H9 (cell line): ENCODE results near the gene ABCG1. TPM values are rescaled to one million over a fixed set of nuclear protein-coding genes. Genes with fewer than 3 reads are reported as not detected.

Experiments used
- DNase-seq: peaks from one replicate; pipeline ENCODE4 v3.0.0-alpha.2; 2017
- H2AFZ ChIP-seq: one replicate; pipeline ENCODE4 v1.6.1; 2013; ENCODE audit warnings: mild to moderate bottlenecking, low read length, control low read depth, moderate library complexity
- H2AK5ac ChIP-seq: 2 replicates; pipeline ENCODE4 v1.6.1; 2013; ENCODE audit warnings: low read length, control low read depth, mixed read lengths; ENCODE audit not compliant: insufficient read length
- H2BK120ac ChIP-seq: one replicate; pipeline ENCODE4 v1.6.1; 2013; ENCODE audit warnings: low read depth, mild to moderate bottlenecking, low read length, control low read depth, inconsistent platforms; ENCODE audit not compliant: poor library complexity, severe bottlenecking
- H2BK12ac ChIP-seq: 2 replicates; pipeline ENCODE4 v1.6.1; 2013; ENCODE audit warnings: low read length, control low read depth, mixed read lengths, low read depth; ENCODE audit not compliant: insufficient read length
- H2BK15ac ChIP-seq: 2 replicates; pipeline ENCODE4 v1.6.1; 2013; ENCODE audit warnings: low read depth, low read length, control low read depth
- H2BK20ac ChIP-seq: one replicate; pipeline ENCODE4 v1.6.1; 2013; ENCODE audit warnings: low read depth, mild to moderate bottlenecking, low read length, control low read depth, inconsistent platforms; ENCODE audit not compliant: poor library complexity, severe bottlenecking
- H2BK5ac ChIP-seq: 2 replicates; pipeline ENCODE4 v1.6.1; 2013; ENCODE audit warnings: low read length, control low read depth, mixed read lengths; ENCODE audit not compliant: insufficient read length
- H3K14ac ChIP-seq: 2 replicates; pipeline ENCODE4 v1.6.1; 2013; ENCODE audit warnings: low read length, control low read depth; ENCODE audit not compliant: insufficient read depth
- H3K18ac ChIP-seq: 2 replicates; pipeline ENCODE4 v1.6.1; 2013; ENCODE audit warnings: low read depth, mild to moderate bottlenecking, mixed read lengths, low read length, control low read depth; ENCODE audit not compliant: insufficient read length
- H3K23ac ChIP-seq: 2 replicates; pipeline ENCODE4 v1.6.1; 2013; ENCODE audit warnings: low read length, control low read depth, mixed read lengths, low read depth; ENCODE audit not compliant: insufficient read length
- H3K23me2 ChIP-seq: 2 replicates; pipeline ENCODE4 v1.6.1; 2013; ENCODE audit warnings: low read depth, mild to moderate bottlenecking, mixed read lengths, low read length, control low read depth; ENCODE audit not compliant: insufficient read length, poor library complexity, severe bottlenecking
- H3K27ac ChIP-seq: 2 replicates; pipeline ENCODE4 v1.5.1; 2013; ENCODE audit warnings: low read length, control low read depth, mixed read lengths, low read depth; ENCODE audit not compliant: insufficient read length
- H3K27me3 ChIP-seq: 2 replicates; pipeline ENCODE4 v1.6.1; 2013; ENCODE audit warnings: low read length, control low read depth, inconsistent platforms; ENCODE audit not compliant: insufficient read depth
- H3K4ac ChIP-seq: 2 replicates; pipeline ENCODE4 v1.6.1; 2013; ENCODE audit warnings: low read depth, mild to moderate bottlenecking, control low read depth, inconsistent platforms, low read length, moderate library complexity
- H3K4me1 ChIP-seq: 2 replicates; pipeline ENCODE4 v1.6.1; 2013; ENCODE audit warnings: low read length, control low read depth, inconsistent platforms; ENCODE audit not compliant: insufficient read depth
- H3K4me2 ChIP-seq: 2 replicates; pipeline ENCODE4 v1.6.1; 2013; ENCODE audit warnings: low read length, control low read depth, mixed read lengths; ENCODE audit not compliant: insufficient read length, insufficient read depth
- H3K56ac ChIP-seq: 2 replicates; pipeline ENCODE4 v1.6.1; 2013; ENCODE audit warnings: low read depth, mild to moderate bottlenecking, mixed read lengths, low read length, control low read depth; ENCODE audit not compliant: insufficient read length
- H3K79me1 ChIP-seq: 2 replicates; pipeline ENCODE4 v1.6.1; 2013; ENCODE audit warnings: low read depth, mild to moderate bottlenecking, moderate library complexity, low read length, control low read depth, inconsistent platforms; ENCODE audit not compliant: insufficient read depth, poor library complexity, severe bottlenecking
- H3K79me2 ChIP-seq: 2 replicates; pipeline ENCODE4 v1.6.1; 2013; ENCODE audit warnings: low read length, control low read depth, inconsistent platforms; ENCODE audit not compliant: insufficient read depth
- H3K9ac ChIP-seq: 2 replicates; pipeline ENCODE4 v1.6.1; 2013; ENCODE audit warnings: low read length, control low read depth, mixed read lengths; ENCODE audit not compliant: insufficient read length; ENCODE audit errors: extremely low read depth
- H3K9me3 ChIP-seq: one replicate; pipeline ENCODE4 v1.6.1; 2013; ENCODE audit warnings: low read depth, low read length, inconsistent platforms; ENCODE audit not compliant: control insufficient read depth
- H3T11ph ChIP-seq: one replicate; pipeline ENCODE4 v1.6.1; 2013; ENCODE audit warnings: mild to moderate bottlenecking, low read length, control low read depth, inconsistent platforms
- H4K20me1 ChIP-seq: one replicate; pipeline ENCODE4 v1.6.1; 2013; ENCODE audit not compliant: control insufficient read depth, insufficient read length, insufficient read depth
- H4K5ac ChIP-seq: 2 replicates; pipeline ENCODE4 v1.6.1; 2013; ENCODE audit warnings: low read depth, mild to moderate bottlenecking, mixed read lengths, low read length, control low read depth; ENCODE audit not compliant: insufficient read length
- H4K8ac ChIP-seq: replicated peaks from 2 replicates; pipeline ENCODE4 v1.6.1; 2013; ENCODE audit warnings: low read length, control low read depth, mixed read lengths, low read depth; ENCODE audit not compliant: insufficient read length
- H4K91ac ChIP-seq: 2 replicates; pipeline ENCODE4 v1.6.1; 2013; ENCODE audit warnings: low read depth, mild to moderate bottlenecking, moderate library complexity, mixed read lengths, low read length, control low read depth; ENCODE audit not compliant: insufficient read length
- H3K27ac Mint-ChIP-seq, 3 experiments: 2 replicates in 2 of 3; 3 replicates in 1 of 3; pipeline ENCODE4 v1.8.0; 2020 to 2021; ENCODE audit warnings: mixed read lengths in 3 of 3, mild to moderate bottlenecking in 1 of 3, moderate library complexity in 1 of 3
- H3K27me3 Mint-ChIP-seq: 2 replicates; pipeline ENCODE4 v1.8.0; 2021; ENCODE audit warnings: low read depth, mild to moderate bottlenecking, moderate library complexity, mixed read lengths
- H3K36me3 Mint-ChIP-seq, 3 experiments: 2 replicates in 2 of 3; 3 replicates in 1 of 3; pipeline ENCODE4 v1.8.0; 2020 to 2021; ENCODE audit warnings: low read depth in 3 of 3, mixed read lengths in 3 of 3; ENCODE audit not compliant: insufficient read depth in 1 of 3
- H3K4me1 Mint-ChIP-seq, 2 experiments: 2 replicates each; pipeline ENCODE4 v1.8.0; 2020; ENCODE audit warnings: mixed read lengths in 2 of 2
- H3K4me3 Mint-ChIP-seq, 2 experiments: 2 replicates in 1 of 2; 3 replicates in 1 of 2; pipeline ENCODE4 v1.8.0; 2020 to 2021; ENCODE audit warnings: mild to moderate bottlenecking in 2 of 2, mixed read lengths in 2 of 2, moderate library complexity in 1 of 2
- H3K9me3 Mint-ChIP-seq, 2 experiments: 2 replicates in 1 of 2; 3 replicates in 1 of 2; pipeline ENCODE4 v1.8.0; 2020; ENCODE audit warnings: mild to moderate bottlenecking in 2 of 2, mixed read lengths in 2 of 2, moderate library complexity in 1 of 2
- CTCF ChIP-seq: fragments of 200-600 bp; sonication (generic); conservative IDR thresholded peaks from 3 replicates; pipeline ENCODE4 v1.8.0; 2021; ENCODE audit warnings: antibody characterized with exemption, mild to moderate bottlenecking
- WGBS: extraction: QIAGEN DNeasy Blood & Tissue Kit; methylation state at CpG from one replicate; pipeline ENCODE4 v1.1.7; 2013; ENCODE audit warnings: missing lambda C conversion rate, low lambda C conversion rate, mixed read lengths; ENCODE audit not compliant: insufficient read length; ENCODE audit errors: extremely low coverage; 5-methylcytosine and 5-hydroxymethylcytosine counted together
- total RNA-seq: library from RNA; stranded (reverse); gene quantifications from 2 replicates; pipeline ENCODE4 v1.2.1, GENCODE V29; 2021

The ABCG1 gene
- total RNA-seq, 1 experiment from 2014 or later, result 0.83 TPM

DNA sequence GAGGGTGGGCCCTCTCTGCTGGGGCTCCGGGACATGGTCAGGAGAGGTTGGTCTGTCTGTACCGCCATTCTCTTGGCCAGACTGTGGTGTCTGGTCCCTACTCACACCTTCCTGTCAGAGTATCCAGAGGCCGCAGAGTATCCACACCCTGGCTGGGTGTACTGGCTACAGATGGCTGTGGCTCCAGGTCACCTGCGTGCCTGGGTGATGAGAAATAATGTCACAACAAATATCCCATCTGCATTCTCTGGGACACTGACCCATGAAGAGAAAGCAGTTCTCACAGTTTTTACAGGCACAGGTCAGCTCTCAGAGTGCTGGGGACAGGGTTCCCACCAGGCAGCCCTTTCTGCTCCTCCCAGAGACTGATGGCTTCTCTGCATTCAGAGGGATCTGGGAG lies 37.4 kb downstream of the ABCG1 start:
- H3K18ac ChIP-seq, result no peak overlapping the region
- no peak overlapping the region for H2BK12ac ChIP-seq
- no peak overlapping the region for H3K4me2 ChIP-seq
- H3K27ac Mint-ChIP-seq, result no peak overlapping the region
- H3K9me3 Mint-ChIP-seq, result no peaks in the 10 kb centered on the region
- no peak overlapping the region for H2AFZ ChIP-seq
- H3K9ac ChIP-seq, result no peak overlapping the region
- H3K4me1 Mint-ChIP-seq, result peaks cover 12 to 29% of the 10 kb centered on the region in 2 experiments
- peaks cover 19% of the 10 kb centered on the region for H3K27me3 Mint-ChIP-seq
- H2BK20ac ChIP-seq, result no peak overlapping the region
- H3K79me1 ChIP-seq, result no peaks in the 10 kb centered on the region
- no peaks in the 10 kb centered on the region for H3K4me1 ChIP-seq
- H3K36me3 Mint-ChIP-seq, result no peaks in the 10 kb centered on the region
- no peak overlapping the region for H4K8ac ChIP-seq
- no peak overlapping the region for H3K4me3 Mint-ChIP-seq
- no peak overlapping the region for H4K91ac ChIP-seq
- H3K27ac ChIP-seq, result no peak overlapping the region
- H4K5ac ChIP-seq, result no peak overlapping the region
- no peak overlapping the region for H3K23ac ChIP-seq
- no peak overlapping the region for H3K14ac ChIP-seq
- H2BK120ac ChIP-seq, result no peak overlapping the region
- H2AK5ac ChIP-seq, result no peak overlapping the region
- H3K9me3 ChIP-seq, result no peaks in the 10 kb centered on the region
- H3K56ac ChIP-seq, result no peak overlapping the region
- H2BK5ac ChIP-seq, result no peak overlapping the region
- H3K23me2 ChIP-seq, result no peaks in the 10 kb centered on the region
- WGBS, result no CpG with 5 or more reads among the region's 4 CpGs
- no peaks in the 10 kb centered on the region for H3K27me3 ChIP-seq
- no peak for TF ChIP-seq CTCF
- H4K20me1 ChIP-seq, result no peaks in the 10 kb centered on the region
- H2BK15ac ChIP-seq, result no peak overlapping the region
- no peak for DNase-seq
- H3K4ac ChIP-seq, result no peak overlapping the region
- no peaks in the 10 kb centered on the region for H3K79me2 ChIP-seq
- H3T11ph ChIP-seq, result no peak overlapping the region
